GM18502 (cell line): ENCODE results near the gene AKAP1.
A peak's percentile ranks its signal among the peaks of the same experiment; 100 is the strongest.

Experiments
- ATAC-seq: cut with Tn5 transposase; IDR thresholded peaks from one replicate; pipeline ENCODE4 v1.9.1; 2021; ENCODE audit warnings: mild to moderate bottlenecking; ENCODE audit not compliant: unreplicated experiment, poor library complexity

The AKAP1 gene

DNA sequence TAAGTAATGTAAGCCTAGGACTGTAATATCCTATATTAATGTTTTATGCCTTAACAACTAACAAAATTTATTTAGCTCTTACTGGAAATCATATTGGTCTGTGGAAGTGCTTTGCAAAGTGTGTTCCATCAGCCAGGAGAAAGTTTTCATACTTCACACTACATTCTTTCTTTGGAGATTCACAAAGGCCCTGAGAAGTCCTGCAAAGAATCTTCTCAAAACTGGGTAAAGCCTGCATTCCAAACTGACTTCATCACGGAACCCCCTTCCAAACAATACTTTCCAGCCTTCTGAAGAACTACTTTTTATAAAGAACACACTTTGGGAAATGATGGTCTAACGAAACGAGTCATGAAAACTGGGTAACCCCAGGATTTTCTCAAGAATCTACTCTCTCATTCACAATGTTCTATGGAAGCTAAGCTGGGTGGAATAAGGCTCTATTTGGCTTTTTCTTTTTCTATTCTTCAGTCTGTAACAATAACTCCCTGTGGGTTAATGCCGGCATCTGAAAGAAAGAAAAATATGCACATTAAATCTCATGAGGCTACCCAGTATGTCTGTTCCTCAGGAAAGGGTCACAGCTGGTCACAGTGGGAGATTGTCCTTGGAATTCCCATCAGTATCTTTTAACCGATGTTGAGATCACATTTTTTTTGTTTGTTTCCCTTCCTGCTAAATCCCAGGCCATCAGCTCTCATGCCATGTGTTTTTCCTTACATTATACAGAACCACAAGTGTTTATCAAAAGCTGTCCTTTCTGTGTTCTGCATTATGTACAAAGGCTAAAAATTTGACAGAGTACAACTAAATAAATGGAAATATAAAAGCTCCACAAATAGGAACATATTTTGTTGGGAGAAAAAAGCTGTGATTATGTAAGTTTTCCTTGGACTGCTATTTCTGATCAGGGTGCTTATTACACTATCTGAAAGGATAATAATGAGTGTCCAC lies 12.8 kb upstream of the AKAP1 start:
- ATAC-seq = no peak

DNA sequence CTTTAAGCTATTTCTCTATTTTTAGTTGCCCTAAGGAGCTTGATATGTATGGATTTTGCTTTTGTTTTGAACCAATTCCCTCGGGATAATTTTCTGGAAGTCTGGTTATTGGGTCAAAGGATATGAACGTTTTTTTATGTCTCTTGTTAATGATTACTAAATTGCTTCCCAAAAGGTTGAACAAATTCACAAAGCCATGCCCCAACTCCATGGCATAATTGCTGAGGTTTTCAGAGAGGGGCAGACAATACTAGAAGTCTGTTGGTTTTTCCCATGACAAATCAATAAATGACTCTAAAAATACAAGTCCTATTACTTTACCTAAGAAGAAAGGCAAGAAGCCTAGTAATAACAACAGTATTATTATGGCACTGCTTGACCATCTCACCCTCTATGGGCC lies 11.4 kb upstream of the AKAP1 start:
- ATAC-seq = no peak

DNA sequence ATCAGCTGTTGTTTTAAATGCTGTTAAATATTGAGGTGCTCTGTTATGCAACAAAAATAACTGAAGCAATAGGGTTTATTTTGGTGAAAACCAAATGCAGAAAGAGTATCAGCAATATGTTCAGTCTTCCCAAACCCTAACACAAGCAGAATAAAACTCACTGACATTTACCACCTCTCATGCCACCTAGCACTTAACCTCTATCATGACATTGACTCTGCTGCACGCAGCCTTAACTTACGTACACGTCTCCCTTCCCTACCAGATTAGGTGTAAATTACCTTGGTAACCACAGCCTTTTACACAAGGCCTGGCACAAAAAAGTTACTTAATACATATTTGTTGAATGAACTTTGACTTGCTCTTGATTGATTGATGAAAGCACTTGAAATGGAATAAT lies 9.9 kb upstream of the AKAP1 start:
- ATAC-seq = no peak

GRCh38 chr17:57075785-57076184 lies 9.3 kb upstream of the AKAP1 start:
- ATAC-seq = no peak

DNA sequence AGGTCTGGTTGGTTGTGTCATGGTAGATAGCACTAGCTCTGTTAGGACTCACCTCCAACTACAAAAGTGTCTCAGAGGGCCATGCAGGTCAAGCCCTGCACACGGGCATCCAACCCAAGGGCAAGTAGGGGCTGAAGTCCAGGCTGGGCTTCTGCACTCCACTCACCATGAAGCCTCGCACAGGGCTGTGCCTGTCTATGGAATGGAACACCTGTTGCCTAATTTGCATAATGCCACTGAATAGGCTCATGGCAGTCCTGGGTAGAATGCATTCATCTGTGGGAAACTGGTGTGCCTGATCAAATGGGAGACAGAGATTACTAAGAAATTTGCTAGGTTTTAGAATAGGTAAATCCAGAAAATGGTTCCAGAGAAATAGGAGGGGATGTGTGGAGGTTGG lies 8.0 kb upstream of the AKAP1 start:
- no peak for ATAC-seq

GRCh38 chr17:57078274-57078673 lies 6.8 kb upstream of the AKAP1 start:
- ATAC-seq = no peak

DNA sequence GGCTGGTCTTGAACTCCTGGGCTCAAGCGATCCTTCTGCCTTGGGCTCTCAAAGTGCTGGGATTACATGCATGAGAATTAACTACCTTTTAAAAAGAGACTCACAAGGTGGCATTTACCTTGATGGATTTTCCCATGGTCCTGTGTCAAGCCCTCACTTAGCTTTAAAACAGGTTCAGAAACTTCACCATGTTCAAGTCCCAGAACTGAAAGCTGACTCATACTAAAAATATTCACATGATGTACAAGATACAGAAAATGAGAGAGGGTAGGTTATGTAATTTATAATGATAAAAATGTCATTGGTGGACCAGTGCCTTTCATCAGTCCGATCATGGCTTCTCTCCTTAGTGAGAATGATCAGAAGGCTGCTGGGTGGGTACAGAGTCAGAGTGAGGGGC lies 4.3 kb upstream of the AKAP1 start:
- no peak for ATAC-seq

DNA sequence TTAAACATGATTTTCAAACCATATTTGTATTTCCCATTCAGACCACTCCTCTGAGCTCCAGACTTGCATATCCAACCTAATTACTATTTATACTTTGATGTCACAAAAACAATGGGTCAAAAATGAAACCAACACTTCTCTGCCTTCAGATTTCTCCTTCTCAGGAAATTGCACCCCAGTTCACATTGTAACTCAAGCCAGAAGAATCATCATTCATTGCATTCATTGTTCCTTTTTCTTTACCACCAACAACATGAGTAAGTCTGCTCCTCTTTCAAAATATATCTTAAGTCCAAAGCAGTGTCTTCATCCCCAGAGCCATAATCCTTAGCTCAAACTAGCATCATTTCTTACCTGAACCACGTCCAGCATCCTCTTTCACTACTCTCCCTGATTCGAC lies 2.6 kb upstream of the AKAP1 start:
- ATAC-seq = no peak

GRCh38 chr17:57084361-57084801 lies 665 bp upstream of the AKAP1 start:
- no peak for ATAC-seq

DNA sequence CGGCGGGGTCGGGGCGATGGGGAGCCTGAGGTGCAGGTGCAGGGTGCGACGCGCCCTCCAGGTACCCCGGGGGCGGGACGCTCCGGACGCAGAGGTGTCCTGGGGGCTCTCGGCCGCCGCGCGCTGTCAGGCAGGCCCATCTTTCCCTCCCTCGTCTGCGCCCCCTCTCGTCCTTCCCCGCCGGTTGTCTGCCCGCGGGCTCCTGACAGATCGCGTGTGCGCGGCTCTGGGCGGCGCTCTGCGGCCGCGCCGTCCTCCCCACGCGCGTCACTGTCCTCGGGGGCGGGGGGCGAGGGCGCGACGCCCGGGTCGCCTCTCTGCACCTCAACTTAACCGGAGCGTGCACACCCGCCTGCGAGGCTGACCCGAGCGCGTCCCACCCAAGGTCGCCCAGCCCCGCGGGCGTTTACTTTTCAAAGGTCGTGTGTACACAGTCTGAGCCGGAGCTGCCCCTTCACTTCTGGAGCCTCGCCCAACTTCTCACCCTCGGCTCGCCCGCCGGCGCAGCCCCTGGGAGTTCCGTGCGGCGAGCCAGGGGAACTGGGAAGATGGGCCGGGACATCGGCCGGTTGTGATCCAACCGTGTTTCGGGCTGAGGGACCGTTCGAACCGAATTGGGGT lies 512 bp downstream of the AKAP1 start:
- peak; percentile 35 for ATAC-seq

GRCh38 chr17:57086069-57086930 lies 1.3 kb downstream of the AKAP1 start:
- peak; percentile 5 for ATAC-seq

DNA sequence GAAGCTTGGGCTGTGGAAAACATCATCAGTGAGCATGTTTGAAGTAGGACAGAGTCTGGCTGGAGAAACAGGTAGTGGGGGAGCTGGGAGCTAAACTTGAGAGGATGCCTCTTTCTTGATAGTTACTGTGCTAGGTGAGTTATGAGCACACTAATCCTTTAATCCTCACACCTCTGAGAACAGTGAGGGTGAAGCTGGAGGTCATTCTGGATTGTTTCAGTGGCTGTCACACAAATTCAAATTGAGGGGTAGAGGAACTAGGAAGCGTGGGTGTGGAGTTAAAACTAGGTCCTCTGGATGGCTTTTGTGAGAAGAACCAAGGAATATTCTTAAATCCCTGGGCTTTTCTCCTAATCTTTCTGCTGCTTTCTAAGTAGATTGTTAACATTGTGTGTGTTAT lies 3.3 kb downstream of the AKAP1 start:
- no peak for ATAC-seq

GRCh38 chr17:57089391-57089790 lies 4.3 kb downstream of the AKAP1 start:
- ATAC-seq = no peak

DNA sequence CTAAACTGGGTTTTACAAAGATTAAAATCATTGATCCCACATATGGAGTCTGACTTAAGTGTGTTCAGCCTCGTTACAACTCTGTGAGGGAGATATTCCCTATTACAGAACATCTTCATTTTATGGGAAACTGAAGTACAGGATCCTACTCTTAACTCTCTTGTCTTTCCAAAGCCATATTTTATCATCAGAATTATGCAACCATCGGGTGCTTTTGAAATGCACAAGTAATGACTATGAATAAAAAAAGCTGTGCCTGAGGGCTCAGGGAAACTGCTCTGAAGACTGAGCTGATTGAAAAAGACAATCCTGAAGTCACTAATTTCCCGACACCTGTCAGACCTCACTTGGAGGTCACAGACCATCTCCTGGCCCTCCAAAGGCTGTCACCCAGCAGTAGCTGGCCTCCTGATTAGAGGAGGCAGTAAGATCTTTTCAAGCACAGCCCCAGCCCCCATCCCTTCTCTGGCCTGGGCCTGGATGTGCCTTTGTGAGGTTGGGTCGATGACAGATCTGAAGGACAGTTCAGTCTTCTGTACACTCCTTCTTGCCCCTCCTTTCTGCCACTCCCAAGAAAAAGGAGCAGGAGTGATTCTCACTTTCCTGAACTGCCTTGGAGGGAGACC lies 5.6 kb downstream of the AKAP1 start:
- ATAC-seq = no peak

DNA sequence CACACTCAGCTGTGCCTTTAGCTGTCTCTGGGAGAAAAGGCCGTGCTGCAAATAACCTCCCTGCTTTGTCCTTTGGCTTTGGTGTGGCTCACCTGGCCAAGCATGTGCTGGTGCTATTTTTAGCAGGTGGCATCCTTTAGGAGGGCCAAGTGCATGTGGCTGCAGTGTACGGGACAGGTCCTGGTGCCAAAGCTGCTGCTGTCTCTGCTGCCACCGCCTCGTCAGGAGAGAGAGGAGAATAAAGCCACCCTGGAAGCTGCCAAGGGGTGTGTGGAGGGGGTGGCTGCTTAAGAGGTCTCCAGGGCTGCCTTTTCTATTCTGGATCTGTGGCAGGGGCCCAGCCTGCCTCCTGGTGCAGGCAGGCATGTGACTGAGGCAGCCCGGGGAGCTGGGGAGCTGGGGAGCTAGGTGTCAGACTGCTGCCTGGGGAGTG lies 6.2 kb downstream of the AKAP1 start:
- no peak for ATAC-seq

GRCh38 chr17:57092171-57092570 lies 7.1 kb downstream of the AKAP1 start:
- ATAC-seq = peak; percentile 61

DNA sequence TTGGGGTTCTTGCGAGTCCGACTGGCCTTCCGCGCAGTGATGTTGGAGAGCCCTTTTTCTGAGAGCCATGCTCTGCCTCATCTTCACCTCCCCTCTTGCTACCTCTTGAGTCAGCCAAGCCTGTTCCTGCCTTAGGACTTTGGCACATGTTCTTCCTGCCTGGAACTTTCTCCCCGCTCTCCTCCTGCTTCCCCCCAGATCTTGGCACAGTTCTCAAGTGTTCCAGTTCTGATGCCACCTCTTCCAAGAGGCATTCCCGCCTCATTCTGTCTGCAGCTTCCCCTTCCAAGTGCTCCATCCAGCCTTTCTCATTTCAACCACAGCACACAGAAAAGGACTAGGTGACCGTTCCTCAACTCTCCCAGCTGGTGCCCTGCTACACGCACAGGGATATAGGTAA lies 7.7 kb downstream of the AKAP1 start:
- ATAC-seq = no peak

GRCh38 chr17:57096472-57097202 lies 11.6 kb downstream of the AKAP1 start:
- ATAC-seq = no peak

- no peak for ATAC-seq
Measured at GRCh38 chr17:57097832-57098421, 12.9 kb downstream of the AKAP1 start.
